ENCODE data around the gene EXPH5. TPM values are rescaled to one million over a fixed set of nuclear protein-coding genes. Genes with fewer than 3 reads are reported as not detected.

Gene EXPH5
- total RNA-seq, 4 donors from 2014 or later, result 0.26 to 9.5 (median 4.5) TPM

GRCh38 chr11:108620958-108621772, 27.6 kb upstream of the EXPH5 start:
- no peak for DNase-seq
- intact Hi-C loops (cut with DNase I; ENCODE audit: low total_unique reads), result no loop called here

GRCh38 chr11:108618529-108618928, 25.0 kb upstream of the EXPH5 start:
- Histone ChIP-seq H3K27ac (no peak overlapping the region), H3K4me1 (no peaks in the 10 kb centered on the region), H3K27me3 (no peaks in the 10 kb centered on the region), H3K9me3 (no peaks in the 10 kb centered on the region), H3K36me3 (no peaks in the 10 kb centered on the region), H3K4me3 (no peak overlapping the region)
- no peak for DNase-seq
- TF ChIP-seq POLR2A (IDR thresholded peaks at IDR 0.05), result no peak
- TF ChIP-seq CTCF (IDR thresholded peaks at IDR 0.05), result no peak
- intact Hi-C loops (cut with DNase I; ENCODE audit: low total_unique reads), result no loop called here

More at GRCh38 chr11:108620958-108621772, 27.6 kb upstream of the EXPH5 start:
- TF ChIP-seq POLR2A (IDR thresholded peaks at IDR 0.05) (no peak), CTCF (IDR thresholded peaks at IDR 0.05) (no peak)
- H3K9me3 ChIP-seq, result no peaks in the 10 kb centered on the region
- H3K4me1 ChIP-seq, result no peaks in the 10 kb centered on the region
- H3K27me3 ChIP-seq, result no peaks in the 10 kb centered on the region
- no peak overlapping the region for H3K4me3 ChIP-seq
- no peaks in the 10 kb centered on the region for H3K36me3 ChIP-seq
- H3K27ac ChIP-seq, result no peak overlapping the region

GRCh38 chr11:108617055-108617454, 23.5 kb upstream of the EXPH5 start:
- TF ChIP-seq CTCF (IDR thresholded peaks at IDR 0.05), result no peak
- no peak for TF ChIP-seq POLR2A (IDR thresholded peaks at IDR 0.05)
- Histone ChIP-seq H3K27me3 (no peaks in the 10 kb centered on the region), H3K36me3 (no peaks in the 10 kb centered on the region), H3K4me3 (no peak overlapping the region), H3K9me3 (no peaks in the 10 kb centered on the region), H3K27ac (no peak overlapping the region), H3K4me1 (no peaks in the 10 kb centered on the region)
- intact Hi-C loops (cut with DNase I; ENCODE audit: low total_unique reads), result no loop called here
- DNase-seq, result no peak

GRCh38 chr11:108616549-108616948, 23.0 kb upstream of the EXPH5 start:
- no peak for DNase-seq
- Histone ChIP-seq H3K4me3 (no peak overlapping the region), H3K27ac (no peak overlapping the region), H3K4me1 (no peaks in the 10 kb centered on the region), H3K36me3 (no peaks in the 10 kb centered on the region), H3K9me3 (no peaks in the 10 kb centered on the region), H3K27me3 (no peaks in the 10 kb centered on the region)
- intact Hi-C loops (cut with DNase I; ENCODE audit: low total_unique reads), result no loop called here
- TF ChIP-seq POLR2A (IDR thresholded peaks at IDR 0.05), result no peak
- TF ChIP-seq CTCF (IDR thresholded peaks at IDR 0.05), result no peak

- no peak for DNase-seq
- intact Hi-C loops (cut with DNase I; ENCODE audit: low total_unique reads), result no loop called here
- Histone ChIP-seq H3K27ac (no peak overlapping the region), H3K36me3 (no peaks in the 10 kb centered on the region), H3K27me3 (no peaks in the 10 kb centered on the region), H3K4me3 (no peak overlapping the region), H3K4me1 (no peaks in the 10 kb centered on the region), H3K9me3 (no peaks in the 10 kb centered on the region)
- TF ChIP-seq CTCF (IDR thresholded peaks at IDR 0.05), result no peak
Observed at GRCh38 chr11:108614086-108614485, 20.5 kb upstream of the EXPH5 start.

Data from uterus (tissue), 4 donors.